Loucy (cell line): ENCODE measurements around the gene KANSL1L.

Source experiments
- CTCF ChIP-seq: fragments of 200-600 bp; sonication (generic); conservative IDR thresholded peaks from 2 replicates; pipeline ENCODE4 v1.5.1; 2014; ENCODE audit warnings: mild to moderate bottlenecking, antibody characterized with exemption, low read length
- EZH2phosphoT487 ChIP-seq: fragments of 200-600 bp; IDR thresholded peaks from 2 replicates; pipeline ENCODE4 v1.6.1; 2018; ENCODE audit warnings: antibody characterized with exemption, mild to moderate bottlenecking, moderate library complexity, borderline replicate concordance

- TF ChIP-seq CTCF (no peak), EZH2phosphoT487 (no peak)
Measured at GRCh38 chr2:209985874-209986273, 185.3 kb downstream of the KANSL1L start.
